BJ (cell line): ENCODE measurements around the gene BTBD17. TPM values are rescaled to one million over a fixed set of nuclear protein-coding genes. Genes with fewer than 3 reads are reported as not detected.

ENCODE experiments used
- CTCF ChIA-PET: fragments of 350-600 bp; formaldehyde crosslinking; extraction: SDS; loops from one replicate; lab custom pipeline; 2021; ENCODE audit warnings: antibody characterized with exemption, inconsistent platforms; lab: Yijun Ruan, JAX
- POLR2A ChIA-PET: fragments of 300-600 bp; sonication (Branson Sonifier 250); formaldehyde crosslinking; extraction: SDS; loops from one replicate; lab custom pipeline; 2021; ENCODE audit warnings: antibody characterized with exemption; lab: Charles Lee
- DNase-seq: peaks from one replicate; pipeline ENCODE4 v3.0.0-alpha.2; 2011; ENCODE audit warnings: low read depth
- H3K27me3 ChIP-seq: 2 replicates; pipeline ENCODE4 v1.6.0; 2011; ENCODE audit warnings: low read length; ENCODE audit not compliant: control insufficient read depth, insufficient read depth
- H3K36me3 ChIP-seq: 2 replicates; pipeline ENCODE4 v1.5.1; 2011; ENCODE audit warnings: low read length; ENCODE audit not compliant: control insufficient read depth, insufficient read depth
- H3K4me3 ChIP-seq: 2 replicates; pipeline ENCODE4 v1.5.1; 2011; ENCODE audit warnings: low read depth, mild to moderate bottlenecking, control low read depth, low read length
- CTCF ChIP-seq: IDR thresholded peaks from 2 replicates; pipeline ENCODE4 v1.5.1; 2011; ENCODE audit warnings: low read depth, mild to moderate bottlenecking, control low read depth, inconsistent platforms, low read length, moderate library complexity; ENCODE audit not compliant: insufficient read depth
- polyA plus RNA-seq: library from polyadenylated mRNA; depleted of rRNA; stranded (reverse); fragments of >200 nt; gene quantifications from 2 replicates; pipeline ENCODE4 v1.2.3, GENCODE V29; 2011

The BTBD17 gene
- polyA plus RNA-seq, 1 experiment, result not detected

DNA sequence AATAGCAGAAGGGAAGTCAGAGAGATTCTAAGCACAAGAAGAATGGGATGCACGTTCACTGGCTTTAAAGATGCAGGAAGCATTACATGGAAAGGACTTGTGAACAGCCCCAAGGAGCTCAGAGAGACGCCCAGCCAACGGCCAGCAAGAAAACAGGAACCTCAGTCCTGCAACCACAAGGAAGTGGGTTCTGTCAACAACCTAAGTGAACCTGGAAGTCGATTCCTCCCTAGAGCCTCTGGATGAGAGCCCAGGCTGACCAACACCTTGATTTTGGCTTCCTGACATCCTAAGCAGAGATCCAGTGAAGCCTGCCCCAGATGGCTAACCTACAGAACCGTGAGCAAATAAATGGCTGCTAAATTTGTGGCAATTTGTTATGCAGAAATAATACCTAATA lies 30.1 kb upstream of the BTBD17 start:
- Histone ChIP-seq H3K36me3 (no peaks in the 10 kb centered on the region), H3K4me3 (no peak overlapping the region), H3K27me3 (no peaks in the 10 kb centered on the region)
- no peak for TF ChIP-seq CTCF
- no peak for DNase-seq
- CTCF ChIA-PET, result interaction anchor here (1.2 to 1.6 kb wide), 3 partner anchors 12 to 66 kb away, joined by 4 to 8 read pairs (median 6); no protein-coding TSS in a partner anchor
- POLR2A ChIA-PET, result no interaction called here

DNA sequence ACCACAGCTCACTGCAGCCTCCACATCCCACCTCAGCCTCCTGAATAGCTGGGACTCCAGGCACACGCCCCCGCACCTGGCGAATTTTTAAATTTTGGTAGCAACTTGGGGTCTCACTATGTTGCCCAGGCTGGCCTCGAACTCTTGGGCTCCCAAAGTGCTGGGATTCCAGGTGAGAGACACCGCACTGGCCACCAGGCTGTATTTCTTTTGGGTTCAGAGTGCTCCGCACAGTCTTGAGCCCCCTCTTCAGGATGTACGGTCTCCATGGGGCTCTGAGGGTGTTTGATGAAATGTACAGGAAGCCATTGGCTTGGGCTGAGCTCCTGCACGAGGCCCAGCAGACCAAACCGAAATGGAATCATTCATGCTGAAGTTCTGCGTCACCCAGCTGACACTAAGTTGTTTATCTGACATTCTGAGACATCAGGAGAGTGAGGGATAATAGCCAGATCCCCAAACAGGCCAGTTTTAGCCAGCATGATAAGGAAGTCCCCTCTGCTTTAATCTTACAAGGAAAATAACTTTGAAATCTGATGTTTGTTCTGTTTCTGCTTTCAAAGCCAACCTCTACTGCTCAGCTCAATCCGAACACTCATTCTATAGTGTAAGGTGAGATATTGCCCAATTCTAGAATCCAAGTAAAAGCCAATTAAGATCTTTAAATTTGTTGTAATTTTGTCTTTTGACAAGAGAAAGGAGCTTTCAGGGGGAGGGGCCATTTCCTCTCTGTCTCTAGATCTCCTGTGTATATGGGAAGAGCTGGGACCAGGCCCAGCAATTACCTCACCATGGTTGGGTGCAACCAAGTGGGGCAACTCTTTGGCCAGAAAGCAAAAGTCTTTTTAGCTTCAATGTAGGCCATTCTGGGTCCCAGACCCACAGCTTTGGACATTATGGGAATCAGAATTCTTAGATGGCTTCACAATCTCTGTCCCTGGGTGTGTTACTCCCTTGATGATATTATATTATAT lies 29.3 kb upstream of the BTBD17 start:
- no peak for TF ChIP-seq CTCF

GRCh38 chr17:74389937-74390679 lies 28.4 kb upstream of the BTBD17 start:
- no peak for TF ChIP-seq CTCF
- H3K4me3 ChIP-seq, result no peak overlapping the region
- no peaks in the 10 kb centered on the region for H3K36me3 ChIP-seq
- H3K27me3 ChIP-seq, result no peaks in the 10 kb centered on the region
- ChIA-PET POLR2A (no interaction called here), CTCF (interaction anchor here (1.6 kb wide), 1 partner anchor 10 kb away, joined by 6 read pairs; no protein-coding TSS in a partner anchor)
- no peak for DNase-seq

More for the DNA sequence above, 29.3 kb upstream of the BTBD17 start:
- ChIA-PET POLR2A (no interaction called here), CTCF (interaction anchor here (1.2 to 1.6 kb wide), 3 partner anchors 11 to 67 kb away, joined by 4 to 8 read pairs (median 6); no protein-coding TSS in a partner anchor)
- Histone ChIP-seq H3K27me3 (no peaks in the 10 kb centered on the region), H3K36me3 (no peaks in the 10 kb centered on the region), H3K4me3 (no peak overlapping the region)
- no peak for DNase-seq

DNA sequence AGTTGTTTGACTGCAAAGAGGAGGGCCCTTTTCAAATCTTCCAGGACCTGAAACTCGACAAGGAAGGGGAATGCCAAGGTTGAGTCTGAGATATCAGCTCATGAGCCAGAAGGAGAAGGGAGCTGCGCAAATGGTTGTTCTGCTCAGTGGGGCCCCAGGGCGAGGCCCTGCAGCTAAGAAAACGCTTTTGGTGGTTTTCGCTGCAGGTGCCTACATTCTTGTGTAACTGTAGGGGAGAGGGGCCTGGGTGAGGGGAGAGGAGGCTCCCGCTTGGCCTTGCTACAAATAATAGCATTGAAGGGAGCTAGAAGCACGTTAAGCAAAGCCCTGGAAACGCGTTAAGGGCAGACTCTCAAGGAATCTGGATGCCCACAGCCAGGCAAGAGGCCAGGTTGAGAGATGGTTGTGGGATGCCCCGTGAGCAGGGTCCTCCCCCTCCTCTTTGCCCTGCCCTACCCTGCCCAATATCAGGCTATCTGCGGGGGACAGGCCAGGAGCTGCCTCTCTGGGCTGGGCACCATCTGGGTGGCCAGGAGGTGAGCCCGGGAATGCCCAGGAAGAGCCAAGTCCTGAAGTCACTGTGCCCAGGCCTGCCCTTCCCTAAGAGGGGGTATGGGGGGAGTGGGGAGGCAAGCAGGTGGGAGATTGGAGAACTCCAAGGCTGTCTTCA lies 27.6 kb upstream of the BTBD17 start:
- CTCF ChIA-PET, result interaction anchor here (1.0 to 1.8 kb wide), 2 partner anchors 10 to 55 kb away, joined by 3 to 5 read pairs; no protein-coding TSS in a partner anchor
- no peaks in the 10 kb centered on the region for H3K27me3 ChIP-seq
- H3K36me3 ChIP-seq, result no peaks in the 10 kb centered on the region
- POLR2A ChIA-PET, result no interaction called here
- TF ChIP-seq CTCF, result no peak
- H3K4me3 ChIP-seq, result no peak overlapping the region
- no peak for DNase-seq
